GM19193 (cell line): ENCODE data around the gene HNRNPH3.

Experiments
- POLR2A ChIP-seq: IDR thresholded peaks from 4 replicates; pipeline ENCODE4 v1.6.1; 2011; ENCODE audit not compliant: insufficient read depth, insufficient read length; ENCODE audit errors: extremely low read depth

Gene HNRNPH3

GRCh38 chr10:68318331-68319059 is 13.4 kb upstream of the HNRNPH3 start:
- no peak for TF ChIP-seq POLR2A

GRCh38 chr10:68327889-68328786 is 3.7 kb upstream of the HNRNPH3 start:
- TF ChIP-seq POLR2A: no peak

- TF ChIP-seq POLR2A: no peak
These were observed 2.4 kb upstream of the HNRNPH3 start for GRCh38 chr10:68329506-68329861.

GRCh38 chr10:68330852-68331454 is 911 bp upstream of the HNRNPH3 start:
- TF ChIP-seq POLR2A: no peak

GRCh38 chr10:68332259-68333057 is 594 bp downstream of the HNRNPH3 start, which contains the start of gene PBLD:
TSS of gene PBLD (minus strand) at chr10:68332928. CDS start at chr10:68306844, 26,084 bp downstream.
- peak; percentile 62 for TF ChIP-seq POLR2A

- no peak for TF ChIP-seq POLR2A
These were observed 1.2 kb downstream of the HNRNPH3 start for GRCh38 chr10:68333058-68333395.

- TF ChIP-seq POLR2A: no peak
These were observed 1.9 kb downstream of the HNRNPH3 start for GRCh38 chr10:68333440-68334431.

GRCh38 chr10:68334672-68335467 is 3.0 kb downstream of the HNRNPH3 start:
- no peak for TF ChIP-seq POLR2A

- no peak for TF ChIP-seq POLR2A
These were observed 5.0 kb downstream of the HNRNPH3 start for GRCh38 chr10:68336754-68337351.

- TF ChIP-seq POLR2A: no peak
These were observed 8.7 kb downstream of the HNRNPH3 start for GRCh38 chr10:68340358-68341080.

- no peak for TF ChIP-seq POLR2A
These were observed 11.1 kb downstream of the HNRNPH3 start for GRCh38 chr10:68342909-68343516.
